Measurements from ENCODE around the gene FAM227B. TPM values are rescaled to one million over a fixed set of nuclear protein-coding genes. Genes with fewer than 3 reads are reported as not detected.

FAM227B gene
- total RNA-seq, 1 donor from 2014 or later, result 25.1 TPM

DNA sequence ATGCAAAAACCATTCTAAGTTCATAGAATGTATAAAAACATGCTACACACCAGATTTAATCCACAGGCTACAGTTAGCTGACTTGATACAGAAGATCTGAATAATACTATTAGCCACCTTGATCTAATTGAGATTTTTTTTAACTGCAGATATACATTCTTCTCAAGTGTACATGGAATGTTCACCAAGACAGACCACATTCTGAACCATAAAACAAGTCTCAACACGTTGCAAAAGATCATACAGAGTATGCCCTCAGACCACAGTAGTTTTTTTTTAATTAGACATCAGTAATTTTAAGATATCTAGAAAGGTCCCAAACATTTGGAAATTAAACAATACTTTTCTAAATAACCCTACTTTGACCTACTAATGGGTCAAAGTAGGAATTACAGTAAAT, 114.3 kb downstream of the FAM227B start:
- no peak for DNase-seq (ENCODE audit: low spot score)
- H3K79me2 ChIP-seq (ENCODE audit: low read depth), result no peaks in the 10 kb centered on the region
- no peaks in the 10 kb centered on the region for H3K36me3 Mint-ChIP-seq
- no peaks in the 10 kb centered on the region for H3K4me1 ChIP-seq
- no peak overlapping the region for H3K4me3 Mint-ChIP-seq
- no peak overlapping the region for H3K9ac ChIP-seq
- TF ChIP-seq EZH2 (IDR thresholded peaks at IDR 0.05), result no peak
- TF ChIP-seq, protein P1, sequence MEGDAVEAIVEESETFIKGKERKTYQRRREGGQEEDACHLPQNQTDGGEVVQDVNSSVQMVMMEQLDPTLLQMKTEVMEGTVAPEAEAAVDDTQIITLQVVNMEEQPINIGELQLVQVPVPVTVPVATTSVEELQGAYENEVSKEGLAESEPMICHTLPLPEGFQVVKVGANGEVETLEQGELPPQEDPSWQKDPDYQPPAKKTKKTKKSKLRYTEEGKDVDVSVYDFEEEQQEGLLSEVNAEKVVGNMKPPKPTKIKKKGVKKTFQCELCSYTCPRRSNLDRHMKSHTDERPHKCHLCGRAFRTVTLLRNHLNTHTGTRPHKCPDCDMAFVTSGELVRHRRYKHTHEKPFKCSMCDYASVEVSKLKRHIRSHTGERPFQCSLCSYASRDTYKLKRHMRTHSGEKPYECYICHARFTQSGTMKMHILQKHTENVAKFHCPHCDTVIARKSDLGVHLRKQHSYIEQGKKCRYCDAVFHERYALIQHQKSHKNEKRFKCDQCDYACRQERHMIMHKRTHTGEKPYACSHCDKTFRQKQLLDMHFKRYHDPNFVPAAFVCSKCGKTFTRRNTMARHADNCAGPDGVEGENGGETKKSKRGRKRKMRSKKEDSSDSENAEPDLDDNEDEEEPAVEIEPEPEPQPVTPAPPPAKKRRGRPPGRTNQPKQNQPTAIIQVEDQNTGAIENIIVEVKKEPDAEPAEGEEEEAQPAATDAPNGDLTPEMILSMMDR (IDR thresholded peaks at IDR 0.05), result no peak
- no peak for TF ChIP-seq EZH2phosphoT487 (IDR thresholded peaks at IDR 0.05)
- no peak overlapping the region for H3K27ac ChIP-seq
- H3K4me3 ChIP-seq, result no peak overlapping the region
- no peak overlapping the region for H3K27ac Mint-ChIP-seq
- no peak overlapping the region for H3K4me2 ChIP-seq
- no peaks in the 10 kb centered on the region for H4K20me1 ChIP-seq (ENCODE audit: low read depth)
- H3K9me3 ChIP-seq (ENCODE audit: low read depth), result peaks cover 3% of the 10 kb centered on the region
- no peaks in the 10 kb centered on the region for H3K27me3 Mint-ChIP-seq (ENCODE audit: insufficient read depth, low read depth)
- no peaks in the 10 kb centered on the region for H3K27me3 ChIP-seq
- no peak overlapping the region for H2AFZ ChIP-seq (replicated peaks)
- H3K9me3 Mint-ChIP-seq, result peaks cover 12% of the 10 kb centered on the region
- H3K4me1 Mint-ChIP-seq, result no peaks in the 10 kb centered on the region
- no peaks in the 10 kb centered on the region for H3F3A ChIP-seq (ENCODE audit: low read depth)
- no peaks in the 10 kb centered on the region for H3K36me3 ChIP-seq

DNA sequence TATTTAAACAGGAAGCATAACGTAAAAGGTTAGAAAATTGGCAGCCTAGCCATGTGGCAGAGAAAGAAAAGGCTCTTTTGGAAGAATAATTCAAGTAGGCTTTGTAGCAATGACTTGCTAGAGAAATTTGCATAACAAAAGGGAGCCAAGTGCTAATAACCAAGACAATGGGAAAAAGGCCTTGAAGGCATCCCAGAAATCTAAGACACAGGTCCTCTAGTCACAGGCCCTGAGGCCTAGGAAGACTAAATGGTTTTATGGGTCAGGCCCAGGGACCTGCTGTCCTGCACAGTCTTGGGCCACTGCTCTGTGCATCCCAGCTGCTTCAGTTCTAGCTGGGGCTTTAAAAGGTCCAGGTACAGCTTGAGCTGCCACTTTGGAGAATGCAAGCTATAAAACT, 119.0 kb downstream of the FAM227B start:
- H3K9me3 ChIP-seq (ENCODE audit: low read depth), result peaks cover 3% of the 10 kb centered on the region
- no peak overlapping the region for H3K9ac ChIP-seq
- no peak overlapping the region for H3K27ac ChIP-seq
- H3K36me3 ChIP-seq, result no peaks in the 10 kb centered on the region
- peaks cover 2% of the 10 kb centered on the region for H3K27me3 Mint-ChIP-seq (ENCODE audit: insufficient read depth, low read depth)
- no peaks in the 10 kb centered on the region for H3K4me1 Mint-ChIP-seq
- H3K79me2 ChIP-seq (ENCODE audit: low read depth), result no peaks in the 10 kb centered on the region
- H3K4me3 Mint-ChIP-seq, result no peak overlapping the region
- H3K4me1 ChIP-seq, result no peaks in the 10 kb centered on the region
- peaks cover 16% of the 10 kb centered on the region for H3K9me3 Mint-ChIP-seq
- H3F3A ChIP-seq (ENCODE audit: low read depth), result no peaks in the 10 kb centered on the region
- no peak for DNase-seq (ENCODE audit: low spot score)
- TF ChIP-seq, protein P1 (IDR thresholded peaks at IDR 0.05), result no peak
- TF ChIP-seq EZH2phosphoT487 (IDR thresholded peaks at IDR 0.05) (no peak), EZH2 (IDR thresholded peaks at IDR 0.05) (no peak)
- no peaks in the 10 kb centered on the region for H3K36me3 Mint-ChIP-seq
- H3K4me3 ChIP-seq, result no peak overlapping the region
- no peaks in the 10 kb centered on the region for H3K27me3 ChIP-seq
- H3K27ac Mint-ChIP-seq, result no peak overlapping the region
- H2AFZ ChIP-seq (replicated peaks), result no peak overlapping the region
- no peaks in the 10 kb centered on the region for H4K20me1 ChIP-seq (ENCODE audit: low read depth)
- H3K4me2 ChIP-seq, result no peak overlapping the region

DNA sequence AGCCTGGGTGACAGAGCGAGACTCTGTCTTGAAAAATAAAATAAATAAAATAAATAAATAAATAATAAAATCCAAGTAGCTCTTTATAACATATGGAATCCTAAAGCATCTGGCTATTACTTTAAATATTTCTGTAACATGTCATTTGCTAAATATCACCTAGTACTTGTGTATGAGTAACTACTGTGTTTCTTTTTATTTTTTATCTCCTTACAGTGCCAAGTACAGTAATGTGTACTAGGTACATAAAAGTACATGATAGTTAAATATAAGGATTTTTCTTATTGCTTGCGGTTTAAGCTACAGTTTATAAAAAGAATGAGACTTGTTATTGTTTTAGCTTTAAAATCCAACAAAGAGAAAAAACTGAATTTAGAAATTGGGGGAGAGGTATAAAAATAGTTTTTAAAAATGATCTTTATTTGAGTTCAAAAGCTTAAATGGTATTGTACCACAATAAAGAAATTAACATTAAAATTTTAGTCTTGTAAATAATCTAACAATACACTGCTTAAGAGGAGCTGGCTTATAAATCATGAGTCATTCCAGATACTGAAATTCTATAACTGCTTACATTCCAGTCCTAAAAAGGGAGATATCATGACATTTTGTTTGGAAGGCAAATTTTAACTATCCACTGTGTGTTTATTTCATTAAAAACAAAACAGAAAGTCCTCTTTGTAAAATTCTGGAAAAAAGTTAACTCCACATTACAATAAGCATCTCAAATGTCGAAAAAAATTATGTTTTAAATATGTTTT, 124.4 kb downstream of the FAM227B start:
- no peaks in the 10 kb centered on the region for H3K4me1 ChIP-seq
- no peaks in the 10 kb centered on the region for H3K9me3 ChIP-seq (ENCODE audit: low read depth)
- no peak overlapping the region for H3K4me3 Mint-ChIP-seq
- H3K36me3 ChIP-seq, result no peaks in the 10 kb centered on the region
- H3K27me3 Mint-ChIP-seq (ENCODE audit: insufficient read depth, low read depth), result peaks cover 2% of the 10 kb centered on the region
- H3K9ac ChIP-seq, result no peak overlapping the region
- no peaks in the 10 kb centered on the region for H3K27me3 ChIP-seq
- no peak overlapping the region for H3K4me2 ChIP-seq
- no peak overlapping the region for H3K4me3 ChIP-seq
- H4K20me1 ChIP-seq (ENCODE audit: low read depth), result no peaks in the 10 kb centered on the region
- no peaks in the 10 kb centered on the region for H3K4me1 Mint-ChIP-seq
- no peak overlapping the region for H3K27ac ChIP-seq
- no peaks in the 10 kb centered on the region for H3F3A ChIP-seq (ENCODE audit: low read depth)
- H3K27ac Mint-ChIP-seq, result no peak overlapping the region
- DNase-seq (ENCODE audit: low spot score), result no peak
- TF ChIP-seq, protein P1 (IDR thresholded peaks at IDR 0.05), result no peak
- TF ChIP-seq EZH2phosphoT487 (IDR thresholded peaks at IDR 0.05) (no peak), EZH2 (IDR thresholded peaks at IDR 0.05) (no peak)
- H3K79me2 ChIP-seq (ENCODE audit: low read depth), result no peaks in the 10 kb centered on the region
- H2AFZ ChIP-seq (replicated peaks), result no peak overlapping the region
- no peaks in the 10 kb centered on the region for H3K36me3 Mint-ChIP-seq
- peaks cover 3% of the 10 kb centered on the region for H3K9me3 Mint-ChIP-seq
